ENCODE results near the gene DYNLT4.
"Not testable (repeated sequence)": the region's sequence is repeated elsewhere in the genome, so short reads cannot be mapped to it uniquely, and the experiment has no call there.

DYNLT4 gene

GRCh38 chr1:44828841-44829440 is 21.8 kb upstream of the DYNLT4 start:
- no peak for DNase-seq (ENCODE audit: low read depth in 2 of 2)

GRCh38 chr1:44828003-44828651 is 21.0 kb upstream of the DYNLT4 start:
- no peak for DNase-seq (ENCODE audit: low read depth in 2 of 2)

GRCh38 chr1:44827197-44828002 is 20.2 kb upstream of the DYNLT4 start:
- no peak for DNase-seq (ENCODE audit: low read depth in 2 of 2)

- no peak for DNase-seq (ENCODE audit: low read depth in 2 of 2)
Observed at GRCh38 chr1:44826375-44827196, 19.4 kb upstream of the DYNLT4 start.

GRCh38 chr1:44824392-44824791 is 17.2 kb upstream of the DYNLT4 start:
- DNase-seq (ENCODE audit: low read depth in 2 of 2) = not testable (repeated sequence)

- no peak for DNase-seq (ENCODE audit: low read depth in 2 of 2)
Observed at GRCh38 chr1:44822981-44823451, 15.9 kb upstream of the DYNLT4 start.

GRCh38 chr1:44822131-44822701 is 15.1 kb upstream of the DYNLT4 start:
- DNase-seq (ENCODE audit: low read depth in 2 of 2) = no peak

GRCh38 chr1:44821240-44821715 is 14.1 kb upstream of the DYNLT4 start:
- DNase-seq (ENCODE audit: low read depth in 2 of 2) = no peak

- DNase-seq (ENCODE audit: low read depth in 2 of 2) = no peak
Observed at GRCh38 chr1:44820328-44821239, 13.4 kb upstream of the DYNLT4 start.

- peak; percentile 53 to 65 for DNase-seq (ENCODE audit: low read depth in 2 of 2)
Observed at GRCh38 chr1:44819608-44820327, 12.6 kb upstream of the DYNLT4 start.

- no peak for DNase-seq (ENCODE audit: low read depth in 2 of 2)
Observed at GRCh38 chr1:44819196-44819607, 12.1 kb upstream of the DYNLT4 start.

GRCh38 chr1:44817771-44818495 is 10.8 kb upstream of the DYNLT4 start:
- no peak for DNase-seq (ENCODE audit: low read depth in 2 of 2)

- DNase-seq (ENCODE audit: low read depth in 2 of 2) = no peak
Observed at GRCh38 chr1:44817307-44817706, 10.2 kb upstream of the DYNLT4 start.

- DNase-seq (ENCODE audit: low read depth in 2 of 2) = not testable (repeated sequence)
Observed at GRCh38 chr1:44815926-44816325, 8.8 kb upstream of the DYNLT4 start.

GRCh38 chr1:44812822-44813543 is 5.8 kb upstream of the DYNLT4 start:
- no peak for DNase-seq (ENCODE audit: low read depth in 2 of 2)

- DNase-seq (ENCODE audit: low read depth in 2 of 2) = no peak
Observed at GRCh38 chr1:44811234-44811633, 4.1 kb upstream of the DYNLT4 start.

- DNase-seq (ENCODE audit: low read depth in 2 of 2) = not testable (repeated sequence)
Observed at GRCh38 chr1:44810762-44811105, 3.6 kb upstream of the DYNLT4 start.

GRCh38 chr1:44810101-44810761 is 3.1 kb upstream of the DYNLT4 start:
- no peak for DNase-seq (ENCODE audit: low read depth in 2 of 2)

Measured in stimulated activated CD8-positive, alpha-beta memory T cell treated with anti-CD3 and anti-CD28 coated beads, Interleukin-7, amount 100 ng/mL, for 1 hour (primary cell).